Activated CD8-positive, alpha-beta T cell treated with anti-CD3 and anti-CD28 coated beads for 36 hours (primary cell): ENCODE measurements around the gene HSD17B1. TPM values are rescaled to one million over a fixed set of nuclear protein-coding genes. Genes with fewer than 3 reads are reported as not detected.

ENCODE experiments used
- ATAC-seq: fragments of 200-7000 bp; cut with Tn5 transposase; one replicate; pipeline ENCODE4 v1.10.0; 2021; ENCODE audit warnings: mild to moderate bottlenecking, moderate library complexity
- CTCF ChIA-PET: fragments of 350-600 bp; sonication (Branson Sonifier 250); formaldehyde crosslinking; loops from one replicate; lab custom pipeline; 2021; ENCODE audit warnings: antibody characterized with exemption; lab: Charles Lee
- POLR2A ChIA-PET: fragments of 350-600 bp; sonication (Branson Sonifier 250); formaldehyde crosslinking; loops from one replicate; lab custom pipeline; 2021; ENCODE audit warnings: antibody characterized with exemption; lab: Charles Lee
- DNase-seq: peaks from one replicate; pipeline ENCODE4 v3.0.0-alpha.2; 2020
- H3K27ac Mint-ChIP-seq: one replicate; pipeline ENCODE4 v1.8.0; 2021; ENCODE audit warnings: mild to moderate bottlenecking, mixed read lengths
- H3K27me3 Mint-ChIP-seq: one replicate; pipeline ENCODE4 v1.8.0; 2021; ENCODE audit warnings: mixed read lengths
- H3K36me3 Mint-ChIP-seq: one replicate; pipeline ENCODE4 v1.8.0; 2021; ENCODE audit warnings: low read depth, mixed read lengths
- H3K4me1 Mint-ChIP-seq: one replicate; pipeline ENCODE4 v1.8.0; 2021; ENCODE audit warnings: low read depth, mixed read lengths
- H3K4me3 Mint-ChIP-seq: one replicate; pipeline ENCODE4 v1.8.0; 2021; ENCODE audit warnings: mild to moderate bottlenecking, moderate library complexity, mixed read lengths
- H3K9me3 Mint-ChIP-seq: one replicate; pipeline ENCODE4 v1.8.0; 2021; ENCODE audit warnings: mixed read lengths
- CTCF ChIP-seq: fragments of 200-600 bp; IDR thresholded peaks from one replicate; pipeline ENCODE4 v1.8.0; 2022; ENCODE audit warnings: antibody characterized with exemption, mild to moderate bottlenecking
- intact Hi-C: fragments of 100-400 bp; cut with micrococcal nuclease; formaldehyde crosslinking; loops from one replicate; pipeline ENCODE4 v1.10.0; 2022
- total RNA-seq, 2 experiments: library from RNA; stranded (reverse); gene quantifications; one replicate each; pipeline ENCODE4 v1.2.3, GENCODE V29; 2021

Gene HSD17B1
- total RNA-seq, 2 experiments from 2014 or later, result 0.43 to 0.49 TPM

- Mint-ChIP-seq H3K9me3 (no peaks in the 10 kb centered on the region), H3K27me3 (no peaks in the 10 kb centered on the region), H3K4me3 (peak overlapping the region; percentile 88), H3K27ac (peak overlapping the region; percentile 97), H3K4me1 (peaks cover 36% of the 10 kb centered on the region), H3K36me3 (peaks cover 50% of the 10 kb centered on the region)
- ChIA-PET CTCF (interaction anchor here (0.9 to 5.0 kb wide), 20 partner anchors 11 to 559 kb away, joined by 3 to 70 read pairs (median 12); partner anchors contain the start of genes CNTNAP1, COASY, DNAJC7 and MLX), POLR2A (interaction anchor here (0.6 to 3.8 kb wide), 16 partner anchors 10 to 1493 kb away, joined by 3 to 61 read pairs (median 4); partner anchors contain the start of genes MLX, NAGLU, RETREG3 and STAT3)
- peak; percentile 3 for ATAC-seq
- no peak for TF ChIP-seq CTCF
- DNase-seq, result no peak
- intact Hi-C loops, result loop anchor here (5.0 kb wide), 1 partner anchor 100 kb away; the partner anchor contains the start of gene PLEKHH3
Measured at GRCh38 chr17:42577140-42577531, 24.4 kb downstream of the HSD17B1 start.

GRCh38 chr17:42577532-42578281, 25.0 kb downstream of the HSD17B1 start, which contains the start of gene PSMC3IP:
PSMC3IP (minus strand) TSS chr17:42577729; CDS start chr17:42577686, 43 bp downstream.
- peaks cover 46% of the 10 kb centered on the region for H3K36me3 Mint-ChIP-seq
- peak within 1 kb of the TSS; percentile 97 for H3K27ac Mint-ChIP-seq
- intact Hi-C loops, result loop anchor here (2.0 to 5.0 kb wide), 2 partner anchors 100 to 185 kb away; partner anchors contain the start of gene PLEKHH3
- no peaks in the 10 kb centered on the region for H3K27me3 Mint-ChIP-seq
- no peak for TF ChIP-seq CTCF
- peak within 1 kb of the TSS; percentile 88 for H3K4me3 Mint-ChIP-seq
- ATAC-seq, result peak; percentile 95
- peak; percentile 98 for DNase-seq
- POLR2A ChIA-PET, result interaction anchor here (0.6 to 3.8 kb wide), 28 partner anchors 10 to 1492 kb away, joined by 3 to 61 read pairs (median 4); partner anchors contain the start of genes MLX, NAGLU, NKIRAS2 and PSME3
- H3K9me3 Mint-ChIP-seq, result no peaks in the 10 kb centered on the region
- peaks cover 35% of the 10 kb centered on the region for H3K4me1 Mint-ChIP-seq
- CTCF ChIA-PET, result interaction anchor here (0.6 to 5.0 kb wide), 63 partner anchors 8 to 560 kb away, joined by 3 to 70 read pairs (median 6); partner anchors contain the start of genes BECN1, CNTNAP1, COASY and DNAJC7

DNA sequence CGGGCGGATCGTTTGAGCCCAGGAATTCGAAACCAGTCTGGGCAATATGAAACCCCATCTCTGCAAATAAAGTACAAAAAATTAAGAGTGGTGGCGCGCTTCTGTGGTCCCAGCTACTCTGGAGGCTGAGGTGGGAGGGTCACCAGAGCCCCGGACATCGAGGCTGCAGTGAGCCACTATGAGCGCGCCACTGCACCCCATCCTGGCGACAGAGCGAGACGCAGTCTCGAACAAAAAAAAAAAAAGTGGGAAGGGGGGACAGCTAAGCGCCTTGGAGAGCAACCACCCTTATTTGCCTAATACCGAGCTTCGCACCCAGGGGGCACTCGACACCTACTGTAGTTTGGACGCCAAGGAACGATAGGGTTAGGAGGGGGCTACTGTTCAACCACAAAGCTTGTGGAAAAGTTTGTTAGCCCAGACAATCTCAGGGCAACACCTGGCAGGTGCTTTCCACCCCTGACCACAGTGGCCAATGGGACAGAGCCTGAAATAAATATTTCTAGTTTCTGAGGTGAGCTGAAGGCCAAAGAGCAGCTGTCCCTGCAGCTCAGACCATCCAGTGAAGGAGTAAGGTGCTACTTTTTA, 25.7 kb downstream of the HSD17B1 start:
- peak overlapping the region; percentile 88 for H3K4me3 Mint-ChIP-seq
- H3K36me3 Mint-ChIP-seq, result peaks cover 39% of the 10 kb centered on the region
- ChIA-PET CTCF (interaction anchor here (0.6 to 5.0 kb wide), 68 partner anchors 8 to 561 kb away, joined by 3 to 70 read pairs (median 6); partner anchors contain the start of genes BECN1, CNTNAP1, COASY and DNAJC7), POLR2A (interaction anchor here (0.6 to 3.8 kb wide), 21 partner anchors 11 to 738 kb away, joined by 3 to 61 read pairs (median 4); partner anchors contain the start of genes MLX, NAGLU, NKIRAS2 and PSME3)
- H3K27me3 Mint-ChIP-seq, result no peaks in the 10 kb centered on the region
- H3K27ac Mint-ChIP-seq, result peak overlapping the region; percentile 97
- DNase-seq (peak; percentile 93), ATAC-seq (peak; percentile 57)
- H3K4me1 Mint-ChIP-seq, result peaks cover 34% of the 10 kb centered on the region
- peak; percentile 81 for TF ChIP-seq CTCF
- intact Hi-C loops, result loop anchor here (2.0 to 5.0 kb wide), 2 partner anchors 99 to 184 kb away; partner anchors contain the start of gene PLEKHH3
- no peaks in the 10 kb centered on the region for H3K9me3 Mint-ChIP-seq

GRCh38 chr17:42579794-42580551, 27.2 kb downstream of the HSD17B1 start:
- Mint-ChIP-seq H3K36me3 (peaks cover 30% of the 10 kb centered on the region), H3K9me3 (no peaks in the 10 kb centered on the region), H3K27me3 (no peaks in the 10 kb centered on the region), H3K4me1 (peaks cover 29% of the 10 kb centered on the region), H3K27ac (peak overlapping the region; percentile 69), H3K4me3 (peak overlapping the region; percentile 11)
- DNase-seq, result no peak
- no peak for TF ChIP-seq CTCF
- ATAC-seq, result no peak
- CTCF ChIA-PET, result interaction anchor here (1.6 to 4.5 kb wide), 7 partner anchors 8 to 241 kb away, joined by 6 to 47 read pairs (median 25); partner anchors contain the start of gene RAMP2
- POLR2A ChIA-PET, result interaction anchor here (0.7 to 1.0 kb wide), 3 partner anchors 13 to 98 kb away, joined by 3 to 5 read pairs (median 3); no protein-coding TSS in a partner anchor
- intact Hi-C loops, result loop anchor here (2.0 to 5.0 kb wide), 2 partner anchors 97 to 183 kb away; partner anchors contain the start of gene PLEKHH3
